ENCODE measurements around the gene AP3B1.

Gene AP3B1

DNA sequence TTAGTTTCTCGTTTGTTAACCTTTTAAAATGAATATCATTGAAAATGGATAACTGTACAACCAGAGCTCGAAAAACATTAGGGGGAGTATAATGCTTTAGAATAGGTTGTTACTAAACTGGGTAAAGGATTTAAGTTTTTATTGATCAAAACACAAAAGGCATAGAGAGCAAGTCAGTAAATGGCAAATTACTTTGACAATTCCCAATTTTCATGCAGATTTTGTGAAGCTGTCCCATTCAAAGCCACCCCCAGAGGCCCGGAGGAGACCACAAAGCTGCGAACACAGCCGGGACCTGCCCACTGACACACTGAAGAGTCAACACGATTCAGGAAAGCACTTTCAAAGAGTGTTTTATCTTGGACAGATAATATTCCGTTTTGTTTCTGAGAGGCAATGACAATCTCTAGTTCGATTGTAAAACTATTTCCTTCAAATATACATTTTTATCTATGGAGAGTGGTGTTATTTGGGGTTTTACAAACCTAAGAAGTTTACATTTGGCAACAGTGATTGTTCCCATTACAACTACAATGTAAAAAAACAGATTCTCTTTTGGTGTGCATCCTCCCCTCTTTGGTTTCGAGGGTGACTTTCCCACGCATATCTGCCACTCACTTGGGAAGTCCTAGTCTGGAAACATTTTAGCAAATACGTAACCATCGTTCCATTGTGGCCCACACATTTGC lies 335.7 kb downstream of the AP3B1 start:
- TF ChIP-seq, protein P1, sequence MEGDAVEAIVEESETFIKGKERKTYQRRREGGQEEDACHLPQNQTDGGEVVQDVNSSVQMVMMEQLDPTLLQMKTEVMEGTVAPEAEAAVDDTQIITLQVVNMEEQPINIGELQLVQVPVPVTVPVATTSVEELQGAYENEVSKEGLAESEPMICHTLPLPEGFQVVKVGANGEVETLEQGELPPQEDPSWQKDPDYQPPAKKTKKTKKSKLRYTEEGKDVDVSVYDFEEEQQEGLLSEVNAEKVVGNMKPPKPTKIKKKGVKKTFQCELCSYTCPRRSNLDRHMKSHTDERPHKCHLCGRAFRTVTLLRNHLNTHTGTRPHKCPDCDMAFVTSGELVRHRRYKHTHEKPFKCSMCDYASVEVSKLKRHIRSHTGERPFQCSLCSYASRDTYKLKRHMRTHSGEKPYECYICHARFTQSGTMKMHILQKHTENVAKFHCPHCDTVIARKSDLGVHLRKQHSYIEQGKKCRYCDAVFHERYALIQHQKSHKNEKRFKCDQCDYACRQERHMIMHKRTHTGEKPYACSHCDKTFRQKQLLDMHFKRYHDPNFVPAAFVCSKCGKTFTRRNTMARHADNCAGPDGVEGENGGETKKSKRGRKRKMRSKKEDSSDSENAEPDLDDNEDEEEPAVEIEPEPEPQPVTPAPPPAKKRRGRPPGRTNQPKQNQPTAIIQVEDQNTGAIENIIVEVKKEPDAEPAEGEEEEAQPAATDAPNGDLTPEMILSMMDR (IDR thresholded peaks at IDR 0.05; ENCODE audit: low read depth, low read length, missing control alignments) = no peak
- no peak for DNase-seq (ENCODE audit: extremely low read depth, low read depth)
- H3K4me3 ChIP-seq (replicated peaks; ENCODE audit: low read depth, low read length) = no peak overlapping the region

DNA sequence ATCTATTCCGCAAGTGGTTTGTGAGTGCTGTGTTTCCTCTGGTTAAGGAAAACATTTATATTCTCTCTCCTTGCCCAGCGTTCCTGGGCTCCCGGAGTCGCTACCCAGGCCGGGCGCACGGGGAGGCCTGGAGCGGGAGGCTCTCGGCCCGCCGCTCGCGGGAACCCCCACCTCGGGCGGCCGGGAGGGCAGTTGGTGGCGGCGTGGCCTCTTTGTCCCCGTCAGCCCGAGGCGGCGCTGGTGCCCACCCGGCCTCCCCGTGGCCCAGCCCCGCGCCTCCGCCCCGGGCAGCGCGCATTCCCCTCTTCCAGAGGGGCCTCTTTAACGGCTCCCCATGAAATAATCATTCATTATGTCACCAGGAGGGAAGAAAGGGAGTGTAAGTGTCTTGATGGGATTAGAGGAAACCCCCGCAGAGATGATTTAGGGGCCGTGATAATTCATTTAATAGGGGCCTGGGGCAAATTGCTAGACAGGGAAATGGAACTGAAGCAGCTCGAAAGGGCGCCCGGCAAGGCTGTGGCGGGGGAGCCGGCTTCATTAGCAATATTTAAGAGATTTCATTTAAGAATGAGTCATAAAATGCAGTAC lies 336.5 kb downstream of the AP3B1 start:
- DNase-seq (ENCODE audit: extremely low read depth, low read depth) = no peak
- TF ChIP-seq, protein P1 (IDR thresholded peaks at IDR 0.05; ENCODE audit: low read depth, low read length, missing control alignments) = no peak
- H3K4me3 ChIP-seq (replicated peaks; ENCODE audit: low read depth, low read length) = no peak overlapping the region

DNA sequence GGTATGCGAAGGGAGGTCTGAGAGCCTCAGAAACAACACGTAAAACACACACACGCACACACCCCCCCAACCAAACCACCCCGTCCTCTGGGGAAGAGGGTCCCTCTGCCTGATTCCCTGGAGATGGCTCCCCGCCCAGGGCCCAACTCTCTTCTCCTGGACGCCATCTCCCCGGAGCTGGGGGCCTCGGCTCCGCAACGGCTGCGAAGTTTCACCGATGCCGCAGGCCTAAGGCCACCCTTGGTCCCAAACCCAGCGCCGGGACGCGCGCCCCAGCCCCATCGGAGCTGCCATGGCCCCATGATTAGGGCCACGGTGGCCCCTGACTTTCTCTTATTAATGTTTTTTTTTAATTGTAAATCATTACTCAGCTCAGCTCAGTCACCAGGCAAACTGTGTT lies 337.0 kb downstream of the AP3B1 start:
- DNase-seq (ENCODE audit: extremely low read depth, low read depth) = no peak
- TF ChIP-seq, protein P1 (IDR thresholded peaks at IDR 0.05; ENCODE audit: low read depth, low read length, missing control alignments) = no peak
- no peak overlapping the region for H3K4me3 ChIP-seq (replicated peaks; ENCODE audit: low read depth, low read length)

DNA sequence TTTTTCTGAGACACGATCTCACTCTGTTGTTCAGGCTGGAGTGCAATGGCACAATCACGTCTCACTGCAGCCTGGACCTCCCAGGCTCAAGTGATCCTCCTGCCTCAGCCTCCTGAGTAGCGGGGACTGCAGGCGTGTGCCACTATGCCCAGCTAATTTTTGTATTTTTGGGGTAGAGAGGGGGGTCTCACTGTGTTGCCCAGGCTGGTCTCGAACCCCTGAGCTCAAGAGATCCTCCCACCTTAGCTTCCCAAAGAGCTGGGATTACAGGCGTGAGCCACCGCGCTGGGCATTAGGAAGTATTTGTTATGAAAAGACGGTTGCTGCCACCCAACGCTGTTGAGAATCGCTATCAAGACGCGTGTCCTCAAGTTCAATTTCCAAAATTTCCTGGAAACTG lies 337.4 kb downstream of the AP3B1 start:
- TF ChIP-seq, protein P1 (IDR thresholded peaks at IDR 0.05; ENCODE audit: low read depth, low read length, missing control alignments) = no peak
- H3K4me3 ChIP-seq (replicated peaks; ENCODE audit: low read depth, low read length) = no peak overlapping the region
- DNase-seq (ENCODE audit: extremely low read depth, low read depth) = no peak

DNA sequence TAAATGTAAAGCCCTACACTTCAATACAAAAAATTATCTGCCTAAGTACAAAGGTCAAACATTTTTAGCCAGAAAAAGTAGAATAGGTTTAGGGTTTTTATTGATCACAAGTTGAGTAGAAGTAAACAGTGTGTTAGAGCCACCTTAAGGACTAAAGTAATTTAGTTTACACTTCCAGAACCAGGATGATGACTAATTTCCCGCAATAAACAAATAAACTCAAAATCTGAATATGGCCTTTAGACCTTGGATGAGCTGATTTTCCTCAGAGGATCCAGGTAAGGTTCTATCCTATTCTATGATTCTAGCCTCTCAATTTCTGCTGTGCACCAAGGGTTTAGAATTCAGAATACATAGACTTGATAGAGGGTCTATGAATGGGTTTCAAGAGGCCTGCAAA lies 338.9 kb downstream of the AP3B1 start:
- no peak for DNase-seq (ENCODE audit: extremely low read depth, low read depth)
- TF ChIP-seq, protein P1 (IDR thresholded peaks at IDR 0.05; ENCODE audit: low read depth, low read length, missing control alignments) = no peak
- no peak overlapping the region for H3K4me3 ChIP-seq (replicated peaks; ENCODE audit: low read depth, low read length)

DNA sequence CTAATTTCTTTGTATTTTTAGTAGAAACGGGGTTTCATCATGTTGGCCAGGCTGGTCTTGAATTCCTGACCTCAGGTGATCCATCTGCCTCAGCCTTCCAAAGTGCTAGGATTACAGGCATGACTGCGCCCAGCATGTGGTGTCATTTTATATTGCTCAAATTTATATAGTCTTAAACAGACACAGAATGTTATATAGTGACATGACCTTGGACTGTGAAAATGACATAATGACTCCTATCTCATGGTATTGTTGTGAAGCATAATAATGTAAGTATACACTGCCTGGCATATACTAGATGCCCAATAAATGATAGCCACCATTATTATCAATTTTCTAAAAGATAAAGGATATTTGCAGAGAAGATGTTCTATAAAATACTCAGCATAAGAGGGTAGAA lies 341.1 kb downstream of the AP3B1 start:
- no peak for DNase-seq (ENCODE audit: extremely low read depth, low read depth)
- no peak overlapping the region for H3K4me3 ChIP-seq (replicated peaks; ENCODE audit: low read depth, low read length)
- TF ChIP-seq, protein P1 (IDR thresholded peaks at IDR 0.05; ENCODE audit: low read depth, low read length, missing control alignments) = no peak

Measured in HFF-Myc (cell line).